Parathyroid adenoma (tissue), 2 donors: Measurements from ENCODE around the gene IQSEC2.

Source experiments
- H2AFZ ChIP-seq: fragments of 300-600 bp; sonication (generic); one replicate; pipeline ENCODE4 v1.7.0; 2017; ENCODE audit warnings: antibody characterized with exemption, mild to moderate bottlenecking
- H3K27ac ChIP-seq: fragments of 300-600 bp; sonication (generic); one replicate; pipeline ENCODE4 v1.7.0; 2017
- H3K27me3 ChIP-seq: fragments of 300-600 bp; sonication (generic); one replicate; pipeline ENCODE4 v1.7.0; 2017; ENCODE audit warnings: low read length; ENCODE audit not compliant: control insufficient read depth, insufficient read depth
- H3K36me3 ChIP-seq: fragments of 300-600 bp; sonication (generic); one replicate; pipeline ENCODE4 v1.7.0; 2017; ENCODE audit warnings: low read length; ENCODE audit not compliant: control insufficient read depth, insufficient read depth
- H3K4me1 ChIP-seq: fragments of 300-600 bp; sonication (generic); one replicate; pipeline ENCODE4 v1.7.0; 2017; ENCODE audit warnings: control low read depth
- H3K4me2 ChIP-seq: fragments of 300-600 bp; sonication (generic); one replicate; pipeline ENCODE4 v1.7.0; 2017; ENCODE audit warnings: low read length
- H3K4me3 ChIP-seq: fragments of 300-600 bp; sonication (generic); one replicate; pipeline ENCODE4 v1.7.0; 2017; ENCODE audit warnings: low read depth, low read length
- H3K79me2 ChIP-seq: fragments of 300-600 bp; sonication (generic); one replicate; pipeline ENCODE4 v1.7.0; 2017; ENCODE audit warnings: control low read depth
- H3K9ac ChIP-seq: fragments of 300-600 bp; sonication (generic); one replicate; pipeline ENCODE4 v1.7.0; 2017; ENCODE audit warnings: mild to moderate bottlenecking
- H3K9me3 ChIP-seq: fragments of 300-600 bp; sonication (generic); one replicate; pipeline ENCODE4 v1.7.0; 2017; ENCODE audit warnings: low read length; ENCODE audit not compliant: control insufficient read depth
- CTCF ChIP-seq: fragments of 300-600 bp; sonication (generic); IDR thresholded peaks from one replicate; pipeline ENCODE4 v1.7.0; 2017; ENCODE audit warnings: antibody characterized with exemption, mild to moderate bottlenecking
- donor health status: primary hyperparathyroidism.

IQSEC2 gene

GRCh38 chrX:53251307-53251706 lies 30.1 kb downstream of the IQSEC2 start:
- no peak for TF ChIP-seq CTCF
- no peaks in the 10 kb centered on the region for H3K36me3 ChIP-seq
- no peak overlapping the region for H3K27ac ChIP-seq
- H3K9ac ChIP-seq, result no peak overlapping the region
- H2AFZ ChIP-seq, result no peak overlapping the region
- H3K4me3 ChIP-seq, result no peak overlapping the region
- H3K27me3 ChIP-seq, result no peaks in the 10 kb centered on the region
- H3K79me2 ChIP-seq, result no peaks in the 10 kb centered on the region
- H3K4me2 ChIP-seq, result no peak overlapping the region
- no peaks in the 10 kb centered on the region for H3K9me3 ChIP-seq
- H3K4me1 ChIP-seq, result no peaks in the 10 kb centered on the region

- Histone ChIP-seq H3K36me3 (no peaks in the 10 kb centered on the region), H3K9ac (no peak overlapping the region), H3K9me3 (no peaks in the 10 kb centered on the region), H3K4me1 (no peaks in the 10 kb centered on the region), H3K27ac (no peak overlapping the region), H2AFZ (no peak overlapping the region), H3K4me2 (no peak overlapping the region), H3K79me2 (no peaks in the 10 kb centered on the region), H3K27me3 (no peaks in the 10 kb centered on the region), H3K4me3 (no peak overlapping the region)
- no peak for TF ChIP-seq CTCF
Measured at GRCh38 chrX:53250556-53250955, 30.8 kb downstream of the IQSEC2 start.

- no peak for TF ChIP-seq CTCF
- no peaks in the 10 kb centered on the region for H3K9me3 ChIP-seq
- no peak overlapping the region for H3K9ac ChIP-seq
- H3K27ac ChIP-seq, result no peak overlapping the region
- H3K4me2 ChIP-seq, result no peak overlapping the region
- H3K79me2 ChIP-seq, result no peaks in the 10 kb centered on the region
- no peaks in the 10 kb centered on the region for H3K36me3 ChIP-seq
- no peak overlapping the region for H2AFZ ChIP-seq
- H3K4me1 ChIP-seq, result no peaks in the 10 kb centered on the region
- H3K27me3 ChIP-seq, result no peaks in the 10 kb centered on the region
- no peak overlapping the region for H3K4me3 ChIP-seq
Measured at GRCh38 chrX:53249408-53250042, 31.9 kb downstream of the IQSEC2 start.

- H3K79me2 ChIP-seq, result no peaks in the 10 kb centered on the region
- no peaks in the 10 kb centered on the region for H3K9me3 ChIP-seq
- no peaks in the 10 kb centered on the region for H3K4me1 ChIP-seq
- no peak for TF ChIP-seq CTCF
- no peak overlapping the region for H3K9ac ChIP-seq
- H3K36me3 ChIP-seq, result no peaks in the 10 kb centered on the region
- H3K4me3 ChIP-seq, result no peak overlapping the region
- H3K27me3 ChIP-seq, result no peaks in the 10 kb centered on the region
- no peak overlapping the region for H3K4me2 ChIP-seq
- H3K27ac ChIP-seq, result no peak overlapping the region
- H2AFZ ChIP-seq, result no peak overlapping the region
Measured at GRCh38 chrX:53247928-53248327, 33.5 kb downstream of the IQSEC2 start.

- no peaks in the 10 kb centered on the region for H3K27me3 ChIP-seq
- TF ChIP-seq CTCF, result no peak
Measured at GRCh38 chrX:53246231-53246630, 35.2 kb downstream of the IQSEC2 start.

More at GRCh38 chrX:53246231-53246630, 35.2 kb downstream of the IQSEC2 start:
- H3K4me1 ChIP-seq, result no peaks in the 10 kb centered on the region
- H2AFZ ChIP-seq, result no peak overlapping the region
- no peak overlapping the region for H3K27ac ChIP-seq
- H3K9me3 ChIP-seq, result no peaks in the 10 kb centered on the region
- H3K36me3 ChIP-seq, result no peaks in the 10 kb centered on the region
- no peaks in the 10 kb centered on the region for H3K79me2 ChIP-seq
- no peak overlapping the region for H3K4me3 ChIP-seq
- no peak overlapping the region for H3K9ac ChIP-seq
- no peak overlapping the region for H3K4me2 ChIP-seq
